H1 (cell line): ENCODE data around the gene SMARCAL1. TPM values are rescaled to one million over a fixed set of nuclear protein-coding genes. Genes with fewer than 3 reads are reported as not detected.

Experiments used
- CBX5 ChIP-seq: fragments of 300-800, 300-1000 bp; sonication (generic); IDR thresholded peaks from 2 replicates; pipeline ENCODE4 v1.7.1; 2016; ENCODE audit warnings: antibody characterized with exemption, low read length, low read depth
- CHD7 ChIP-seq: fragments of 300-600 bp; sonication (generic); IDR thresholded peaks from 2 replicates; pipeline ENCODE4 v1.7.1; 2012; ENCODE audit warnings: low read length, moderate library complexity, mild to moderate bottlenecking, inconsistent platforms; ENCODE audit not compliant: insufficient replicate concordance
- CREB1 ChIP-seq: IDR thresholded peaks from 2 replicates; pipeline ENCODE4 v1.6.1; 2012; ENCODE audit warnings: inconsistent platforms
- GTF2F1 ChIP-seq: IDR thresholded peaks from 2 replicates; pipeline ENCODE4 v1.6.1; 2012; ENCODE audit warnings: low read depth, low read length, improper control_type of control experiment, borderline replicate concordance
- HDAC2 ChIP-seq, 2 experiments: fragments of 300-600 bp in 1 of 2; sonication (generic) in 1 of 2; IDR thresholded peaks; 2 replicates each; pipeline ENCODE4 v1.6.1; 2011 to 2012; ENCODE audit warnings: low read depth in 2 of 2, low read length in 2 of 2, mild to moderate bottlenecking in 2 of 2, moderate library complexity in 2 of 2, borderline replicate concordance in 1 of 2, inconsistent platforms in 1 of 2
- KDM5A ChIP-seq: fragments of 200-600 bp; IDR thresholded peaks from 2 replicates; pipeline ENCODE4 v1.7.1; 2012; ENCODE audit warnings: mild to moderate bottlenecking, low read length, inconsistent platforms, mixed read lengths
- NRF1 ChIP-seq: IDR thresholded peaks from 2 replicates; pipeline ENCODE4 v1.6.1; 2011; ENCODE audit warnings: mild to moderate bottlenecking, low read depth, low read length, improper control_type of control experiment
- TEAD4 ChIP-seq: IDR thresholded peaks from 2 replicates; pipeline ENCODE4 v1.6.1; 2012; ENCODE audit warnings: low read depth, low read length, inconsistent platforms, mixed read lengths
- polyA plus RNA-seq, 7 experiments: library from polyadenylated mRNA; depleted of rRNA in 3 of 7; stranded (reverse) in 5 of 7; unstranded in 2 of 7; fragments of >200 nt in 5 of 7; fragments of 200-250 nt in 2 of 7; gene quantifications; 1 replicate in 5 of 7; 2 replicates in 1 of 7; 4 replicates in 1 of 7; pipeline versions ENCODE4 v1.2.1 to v1.2.3, GENCODE V29; 2011 to 2013; ENCODE audit warnings: missing spikeins in 2 of 7, mixed read lengths in 2 of 7
- total RNA-seq: library from RNA; stranded (reverse); fragmentation: NEBNext Ultra II Directional; extraction: Animal tissue kit (Norgen Biotek cat#: 25700); gene quantifications from 2 replicates; pipeline ENCODE4 v1.2.1, GENCODE V29; 2021
- TF ChIP-seq, protein P1 (sequence below): IDR thresholded peaks from 2 replicates; pipeline ENCODE4 v1.6.1; 2011; ENCODE audit warnings: low read depth, mild to moderate bottlenecking, low read length; ENCODE audit not compliant: insufficient read depth

The SMARCAL1 gene
- total and polyA plus RNA-seq, 2 of the 8 experiments (the other 6 are each of a cell fraction or from before 2014, with no cell fraction given) = 17.6 to 17.9 TPM

DNA sequence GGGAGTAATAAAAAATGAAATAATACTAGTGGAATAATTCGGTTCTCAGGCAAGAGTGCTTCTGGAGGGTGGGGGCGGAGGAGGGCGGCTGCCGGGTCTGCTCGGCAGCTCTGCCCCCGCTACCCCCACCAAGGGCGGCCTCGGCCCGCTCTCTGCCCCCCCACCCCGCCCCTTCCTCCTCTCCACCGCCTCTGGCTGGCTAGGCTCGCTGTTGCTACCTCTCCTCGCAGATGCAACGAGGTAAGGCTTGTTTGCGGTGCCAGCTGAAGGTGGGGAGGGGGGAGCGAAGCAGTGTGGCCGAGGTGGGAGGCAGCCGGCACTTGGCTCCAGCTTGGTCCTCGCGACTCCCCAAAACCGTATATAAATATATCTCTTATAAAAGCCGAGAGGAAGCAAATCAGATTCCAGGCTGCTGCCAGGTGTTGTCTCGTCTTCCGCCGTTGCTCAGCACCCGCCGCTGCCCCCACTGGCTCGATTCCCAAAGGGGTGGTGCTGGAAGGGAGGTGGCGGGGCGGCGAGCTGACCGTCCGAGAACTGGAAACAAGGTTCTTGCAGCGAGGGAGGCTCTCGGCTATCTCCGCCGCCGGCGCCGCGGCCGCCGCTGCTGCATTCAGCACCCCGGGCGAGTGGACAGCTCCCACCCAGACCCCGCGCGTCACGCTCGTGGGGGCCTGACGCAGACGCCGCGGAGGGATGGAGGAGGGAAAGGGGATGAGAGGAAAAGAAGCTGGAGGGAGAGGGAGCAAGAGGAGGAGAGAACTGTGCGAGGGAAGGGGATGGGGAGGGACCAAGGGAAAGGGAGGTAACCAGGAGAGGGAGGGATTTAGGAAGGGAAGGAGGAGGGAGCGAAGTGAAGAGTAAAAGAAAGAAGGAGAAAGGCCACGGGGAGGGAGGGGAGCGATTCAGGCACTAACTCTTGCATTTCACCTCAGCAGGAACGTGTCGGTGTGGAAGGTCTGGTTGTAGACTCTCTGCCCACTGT, 40.3 kb upstream of the SMARCAL1 start, which contains the start of gene MARCHF4 (continued):
- TF ChIP-seq NRF1 (no peak), CBX5 (no peak), KDM5A (no peak), CHD7 (no peak), HDAC2 (IDR thresholded peaks at IDR 0.05; ENCODE audit: borderline replicate concordance in 1 of 2, low read depth in 2 of 2, low read length in 2 of 2) (peak; percentile 100), GTF2F1 (no peak), CREB1 (peak; percentile 94), TEAD4 (no peak)
- TF ChIP-seq, protein P1, sequence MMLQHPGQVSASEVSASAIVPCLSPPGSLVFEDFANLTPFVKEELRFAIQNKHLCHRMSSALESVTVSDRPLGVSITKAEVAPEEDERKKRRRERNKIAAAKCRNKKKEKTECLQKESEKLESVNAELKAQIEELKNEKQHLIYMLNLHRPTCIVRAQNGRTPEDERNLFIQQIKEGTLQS = no peak
